Kidney tubule cell (primary cell): ENCODE measurements around the gene CELF5.

Experiments used
- DNase-seq: peaks from one replicate; pipeline ENCODE4 v3.0.0-alpha.2; 2018; ENCODE audit warnings: low spot score

Gene CELF5

DNA sequence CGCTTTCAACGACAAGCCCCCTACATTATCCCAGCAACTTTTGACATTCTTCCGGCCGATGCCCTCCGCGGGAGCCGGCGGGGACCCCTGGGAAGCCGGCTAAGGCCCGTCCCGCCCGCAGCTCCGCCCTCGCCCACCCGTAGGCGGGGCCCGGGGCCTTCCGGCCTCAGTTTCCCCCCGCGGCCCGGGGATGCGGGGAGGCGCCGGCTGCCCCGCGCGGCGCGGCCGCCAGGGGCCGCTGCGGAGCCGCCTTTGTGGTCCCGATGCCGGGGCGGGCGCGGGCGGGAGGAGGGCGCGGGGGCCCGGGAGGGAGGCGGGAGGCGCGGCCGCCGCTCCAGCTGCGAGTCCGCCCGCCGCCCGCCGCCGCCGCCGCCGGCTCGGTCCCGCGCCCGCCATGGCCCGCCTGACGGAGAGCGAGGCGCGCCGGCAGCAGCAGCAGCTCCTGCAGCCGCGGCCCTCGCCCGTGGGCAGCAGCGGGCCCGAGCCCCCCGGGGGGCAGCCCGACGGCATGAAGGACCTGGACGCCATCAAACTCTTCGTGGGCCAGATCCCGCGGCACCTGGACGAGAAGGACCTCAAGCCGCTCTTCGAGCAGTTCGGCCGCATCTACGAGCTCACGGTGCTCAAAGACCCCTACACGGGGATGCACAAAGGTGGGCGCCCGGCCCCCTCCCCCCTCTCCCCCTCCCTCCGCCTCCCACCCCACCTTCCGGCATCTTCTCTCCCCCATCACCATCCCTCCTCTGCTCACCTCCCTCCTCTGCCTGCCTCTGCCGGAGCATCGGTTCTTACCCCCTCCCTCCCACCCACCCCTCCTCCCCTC is at the start of gene CELF5:
TSS of gene CELF5 (plus strand) at position 316 of the 823 bp plus-strand sequence. CDS start at position 395, 79 bp downstream.
- peak; percentile 25 for DNase-seq

DNA sequence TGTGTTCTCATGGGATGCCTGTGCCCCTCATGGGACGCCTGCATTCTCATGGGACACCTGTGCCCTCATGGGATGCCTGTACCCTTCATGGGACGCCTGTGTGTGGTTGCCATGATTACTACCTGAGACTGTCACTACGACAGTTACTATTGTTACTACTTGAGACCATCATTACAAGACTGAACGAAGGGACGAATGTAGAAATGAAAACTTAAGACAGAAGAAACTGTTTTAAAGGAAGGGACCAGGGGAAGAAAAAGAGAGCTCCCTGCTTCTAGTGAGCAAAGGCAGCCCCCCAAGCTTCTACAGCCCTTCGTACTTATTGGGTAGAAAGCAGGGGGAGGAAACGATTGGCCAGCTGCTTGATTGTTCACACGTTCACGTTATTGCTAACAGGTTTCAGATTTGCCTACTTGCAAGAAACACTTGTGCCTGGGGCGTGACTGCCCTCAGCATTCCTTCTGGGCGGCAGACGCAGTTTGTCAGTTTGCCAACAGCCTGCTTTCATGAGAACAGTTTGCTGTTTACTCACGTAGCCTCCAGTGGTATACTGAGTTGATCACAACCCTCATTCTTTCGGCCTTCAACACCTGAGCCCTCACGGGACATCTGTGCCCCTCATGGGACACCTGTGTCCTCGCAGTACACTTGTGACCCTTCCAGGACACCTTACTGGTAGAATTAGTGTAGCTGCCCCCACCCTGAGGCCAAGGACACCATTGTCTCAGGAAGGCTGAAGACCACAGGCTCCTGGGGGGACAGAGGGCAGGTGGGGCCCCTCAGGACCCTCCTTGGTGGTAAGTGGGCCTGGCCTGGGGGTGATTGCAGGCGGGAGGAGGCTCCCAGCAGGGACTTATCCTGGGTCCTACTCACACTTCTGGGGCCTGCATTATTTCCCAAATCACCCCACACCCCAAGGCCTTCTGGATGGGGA is 48.4 kb upstream of the CELF5 start:
- DNase-seq, result peak; percentile 85

DNA sequence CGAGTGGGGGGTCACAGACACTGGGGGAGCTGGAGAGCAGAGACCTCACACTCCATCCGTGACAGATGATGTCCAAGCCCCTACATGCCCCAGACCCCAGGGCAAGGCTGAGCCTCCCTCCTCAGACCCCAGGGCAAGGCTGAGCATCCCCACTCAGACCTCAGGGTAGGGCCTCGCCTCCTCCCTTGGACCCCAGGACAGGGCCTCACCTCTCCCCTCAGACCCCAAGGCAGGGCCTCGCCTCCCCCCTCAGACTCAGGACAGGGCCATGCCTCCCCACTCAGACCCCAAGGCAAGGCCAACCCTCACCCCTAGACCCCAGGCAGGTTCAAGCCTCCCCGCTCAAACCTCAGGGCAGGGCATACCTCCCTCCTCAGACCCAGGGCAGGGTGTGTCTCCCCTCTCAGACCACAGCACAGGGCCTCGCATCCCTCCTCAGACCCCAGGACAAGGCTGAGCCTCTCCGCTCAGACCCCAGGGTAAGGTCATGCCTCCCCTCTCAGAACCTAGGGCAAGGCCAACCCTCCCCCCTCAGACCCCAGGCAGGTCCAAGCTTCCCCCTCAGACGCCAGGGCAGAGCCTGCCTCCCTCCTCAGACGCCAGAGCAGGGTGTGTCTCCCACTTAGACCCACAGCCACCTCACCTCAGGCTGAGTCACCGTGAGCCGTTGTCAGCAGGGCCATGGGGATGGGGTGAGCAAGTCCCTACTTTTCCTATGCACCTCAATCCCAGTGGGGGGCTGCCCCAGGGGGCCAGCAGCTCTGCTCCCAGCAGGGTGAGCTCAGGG is 47.6 kb upstream of the CELF5 start:
- peak; percentile 83 for DNase-seq

GRCh38 chr19:3178377-3178972 is 46.0 kb upstream of the CELF5 start, which contains the start of gene S1PR4:
Gene S1PR4, plus strand, starts transcription at chr19:3178769. Its CDS starts 24 bp downstream, at chr19:3178793.
- DNase-seq, result no peak

DNA sequence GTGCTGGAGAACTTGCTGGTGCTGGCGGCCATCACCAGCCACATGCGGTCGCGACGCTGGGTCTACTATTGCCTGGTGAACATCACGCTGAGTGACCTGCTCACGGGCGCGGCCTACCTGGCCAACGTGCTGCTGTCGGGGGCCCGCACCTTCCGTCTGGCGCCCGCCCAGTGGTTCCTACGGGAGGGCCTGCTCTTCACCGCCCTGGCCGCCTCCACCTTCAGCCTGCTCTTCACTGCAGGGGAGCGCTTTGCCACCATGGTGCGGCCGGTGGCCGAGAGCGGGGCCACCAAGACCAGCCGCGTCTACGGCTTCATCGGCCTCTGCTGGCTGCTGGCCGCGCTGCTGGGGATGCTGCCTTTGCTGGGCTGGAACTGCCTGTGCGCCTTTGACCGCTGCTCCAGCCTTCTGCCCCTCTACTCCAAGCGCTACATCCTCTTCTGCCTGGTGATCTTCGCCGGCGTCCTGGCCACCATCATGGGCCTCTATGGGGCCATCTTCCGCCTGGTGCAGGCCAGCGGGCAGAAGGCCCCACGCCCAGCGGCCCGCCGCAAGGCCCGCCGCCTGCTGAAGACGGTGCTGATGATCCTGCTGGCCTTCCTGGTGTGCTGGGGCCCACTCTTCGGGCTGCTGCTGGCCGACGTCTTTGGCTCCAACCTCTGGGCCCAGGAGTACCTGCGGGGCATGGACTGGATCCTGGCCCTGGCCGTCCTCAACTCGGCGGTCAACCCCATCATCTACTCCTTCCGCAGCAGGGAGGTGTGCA is 45.3 kb upstream of the CELF5 start:
- DNase-seq, result no peak

DNA sequence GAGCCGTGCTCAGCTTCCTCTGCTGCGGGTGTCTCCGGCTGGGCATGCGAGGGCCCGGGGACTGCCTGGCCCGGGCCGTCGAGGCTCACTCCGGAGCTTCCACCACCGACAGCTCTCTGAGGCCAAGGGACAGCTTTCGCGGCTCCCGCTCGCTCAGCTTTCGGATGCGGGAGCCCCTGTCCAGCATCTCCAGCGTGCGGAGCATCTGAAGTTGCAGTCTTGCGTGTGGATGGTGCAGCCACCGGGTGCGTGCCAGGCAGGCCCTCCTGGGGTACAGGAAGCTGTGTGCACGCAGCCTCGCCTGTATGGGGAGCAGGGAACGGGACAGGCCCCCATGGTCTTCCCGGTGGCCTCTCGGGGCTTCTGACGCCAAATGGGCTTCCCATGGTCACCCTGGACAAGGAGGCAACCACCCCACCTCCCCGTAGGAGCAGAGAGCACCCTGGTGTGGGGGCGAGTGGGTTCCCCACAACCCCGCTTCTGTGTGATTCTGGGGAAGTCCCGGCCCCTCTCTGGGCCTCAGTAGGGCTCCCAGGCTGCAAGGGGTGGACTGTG is 44.6 kb upstream of the CELF5 start:
- DNase-seq, result no peak

DNA sequence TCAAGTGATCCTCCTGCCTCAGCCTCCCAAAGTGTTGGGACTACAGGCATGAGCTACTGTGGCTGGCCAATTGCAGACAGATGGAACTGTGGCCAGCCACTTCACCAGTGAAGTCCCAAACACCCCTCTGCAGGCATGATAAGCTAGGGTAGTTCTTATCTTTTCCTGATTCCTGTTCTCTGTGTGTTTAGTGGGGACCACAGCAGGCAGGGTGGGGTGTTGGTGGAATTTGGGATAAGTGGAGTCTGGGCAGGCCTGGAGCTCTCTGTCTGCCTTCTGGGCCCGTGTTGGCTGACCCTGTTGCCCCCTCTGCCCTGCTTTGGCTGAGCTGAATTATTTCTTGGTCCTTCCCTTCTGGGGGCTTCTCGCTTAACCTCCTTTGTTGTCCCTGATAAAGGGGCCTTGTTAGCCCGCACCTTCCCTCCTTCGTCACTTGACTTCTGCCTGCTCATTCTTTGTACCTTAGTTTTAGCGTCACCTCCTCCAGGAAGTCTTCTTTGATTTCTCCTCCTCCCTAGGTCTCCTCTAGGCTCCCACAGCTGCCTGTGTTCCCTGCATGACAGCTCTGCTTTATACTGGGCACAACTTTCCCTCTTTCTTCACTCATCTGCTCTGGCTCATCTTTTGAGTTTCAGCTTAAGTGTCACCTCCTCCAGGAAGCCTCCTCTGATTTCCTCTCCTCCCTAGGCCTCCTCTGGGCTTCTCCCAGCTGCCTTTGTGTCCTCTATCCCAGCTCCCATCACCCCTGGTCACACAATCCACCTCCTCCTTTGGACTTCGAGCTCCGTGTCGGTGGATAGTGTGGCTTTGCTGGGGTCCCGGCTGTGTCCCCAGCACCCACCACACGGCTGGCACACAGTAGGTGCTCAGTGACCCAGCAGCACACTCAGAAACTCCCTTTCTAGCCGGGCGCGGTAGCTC is 40.5 kb upstream of the CELF5 start:
- DNase-seq, result no peak

GRCh38 chr19:3184847-3185460 is 39.5 kb upstream of the CELF5 start:
- no peak for DNase-seq

GRCh38 chr19:3185461-3186159 is 38.9 kb upstream of the CELF5 start, which contains the start of gene NCLN:
Gene NCLN, plus strand, starts transcription at chr19:3185930. Its CDS starts 101 bp downstream, at chr19:3186031.
- peak; percentile 94 for DNase-seq

DNA sequence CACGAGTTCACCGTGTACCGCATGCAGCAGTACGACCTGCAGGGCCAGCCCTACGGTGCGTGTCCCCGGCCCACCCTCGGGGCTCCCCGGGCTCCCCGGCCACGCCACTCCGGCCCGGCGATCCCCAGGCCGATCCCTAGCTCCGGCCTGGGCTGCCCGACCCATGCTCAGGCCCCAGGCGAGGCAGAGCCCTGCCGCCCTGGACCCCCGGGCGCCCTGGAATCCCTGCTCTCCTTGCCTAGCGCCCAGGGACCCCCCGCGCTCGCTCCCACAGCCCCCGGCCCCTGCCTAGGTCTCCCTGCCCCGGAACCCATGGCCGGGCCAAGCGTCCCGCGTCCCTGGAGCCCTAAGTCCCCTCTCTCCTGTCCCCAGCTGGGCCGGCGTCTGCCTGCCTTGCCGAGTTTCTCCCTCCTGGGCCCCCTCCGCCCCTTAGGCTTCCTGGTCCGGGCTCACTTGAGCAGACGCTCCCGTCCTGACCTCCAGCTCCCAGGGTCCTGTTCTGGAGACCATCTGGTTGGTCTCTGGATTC is 38.2 kb upstream of the CELF5 start:
- DNase-seq, result peak; percentile 6

GRCh38 chr19:3186891-3187661 is 37.4 kb upstream of the CELF5 start:
- no peak for DNase-seq

DNA sequence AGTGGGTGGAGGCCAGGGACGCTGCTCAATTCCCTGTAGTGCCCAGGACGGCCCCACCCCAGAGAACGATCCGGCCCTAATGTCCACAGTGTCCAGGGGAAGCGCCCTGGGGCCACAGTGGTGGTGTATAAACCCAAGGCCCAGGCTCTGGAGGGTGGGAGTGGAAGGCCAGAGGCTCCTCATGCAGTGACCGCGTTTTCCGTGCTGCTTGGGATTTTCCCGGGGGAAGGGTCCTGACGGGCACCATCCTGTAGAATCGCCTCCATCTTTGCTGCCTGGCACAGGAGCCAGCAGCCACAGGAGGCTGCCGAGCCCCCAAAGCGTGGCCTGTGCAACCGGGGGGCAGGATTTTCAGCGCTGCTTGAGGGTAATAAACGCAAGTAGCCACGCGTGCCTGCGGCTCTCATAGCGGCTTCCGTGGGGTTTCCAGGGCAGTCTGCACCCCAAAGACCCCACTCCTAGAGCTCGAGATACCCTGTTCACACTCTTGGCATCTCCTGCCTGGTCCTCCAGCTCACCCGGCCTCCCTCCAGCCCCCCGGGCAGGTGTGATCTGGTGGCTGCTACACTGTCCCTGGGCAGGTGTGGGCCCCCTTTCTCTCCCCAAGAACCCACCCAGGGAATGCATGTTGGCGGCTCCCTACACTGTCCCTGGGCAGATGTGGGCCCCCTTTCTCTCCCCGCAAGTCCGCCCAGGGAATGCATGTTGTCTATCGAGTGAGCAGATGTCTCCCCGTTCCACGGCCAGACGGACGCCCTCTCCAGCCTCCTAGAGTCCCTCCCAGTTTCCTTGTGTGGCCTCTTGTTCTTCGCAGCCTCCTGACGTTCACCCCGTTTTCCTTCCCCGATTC is 36.6 kb upstream of the CELF5 start:
- DNase-seq, result no peak

- DNase-seq, result no peak
Measured at GRCh38 chr19:3188627-3189596, 35.5 kb upstream of the CELF5 start.

GRCh38 chr19:3189702-3190469 is 34.6 kb upstream of the CELF5 start:
- no peak for DNase-seq
